ENCODE measurements around the gene PTPRE.

Gene PTPRE

GRCh38 chr10:127909716-127910463 lies 3.0 kb downstream of the PTPRE start:
- no peak overlapping the region for H3K4me3 ChIP-seq (ENCODE audit: low read length)
- no peaks in the 10 kb centered on the region for H3K36me3 ChIP-seq (ENCODE audit: insufficient read depth, low read length)
- 93% methylated on average over 7 of the region's 7 CpGs for WGBS
- no peak overlapping the region for H3K27ac ChIP-seq (ENCODE audit: low read depth, low read length)
- H3K27me3 ChIP-seq (ENCODE audit: insufficient read depth, low read length): peaks cover 25% of the 10 kb centered on the region
- no peak overlapping the region for H3K9ac ChIP-seq (ENCODE audit: low read depth, low read length)
- H3K9me3 ChIP-seq (ENCODE audit: insufficient read depth, low read depth, low read length): no peaks in the 10 kb centered on the region
- H3K4me1 ChIP-seq (ENCODE audit: insufficient read depth, low read length): no peaks in the 10 kb centered on the region

GRCh38 chr10:127910464-127910770 lies 3.5 kb downstream of the PTPRE start:
- H3K4me3 ChIP-seq (ENCODE audit: low read length): no peak overlapping the region
- H3K4me1 ChIP-seq (ENCODE audit: insufficient read depth, low read length): no peaks in the 10 kb centered on the region
- 89% methylated on average over 2 of the region's 2 CpGs for WGBS
- no peak overlapping the region for H3K9ac ChIP-seq (ENCODE audit: low read depth, low read length)
- H3K27me3 ChIP-seq (ENCODE audit: insufficient read depth, low read length): peaks cover 25% of the 10 kb centered on the region
- H3K27ac ChIP-seq (ENCODE audit: low read depth, low read length): no peak overlapping the region
- no peaks in the 10 kb centered on the region for H3K36me3 ChIP-seq (ENCODE audit: insufficient read depth, low read length)
- no peaks in the 10 kb centered on the region for H3K9me3 ChIP-seq (ENCODE audit: insufficient read depth, low read depth, low read length)

- H3K4me1 ChIP-seq (ENCODE audit: insufficient read depth, low read length): no peaks in the 10 kb centered on the region
- 93% methylated on average over 10 of the region's 10 CpGs for WGBS
- H3K27me3 ChIP-seq (ENCODE audit: insufficient read depth, low read length): peaks cover 22% of the 10 kb centered on the region
- no peak overlapping the region for H3K4me3 ChIP-seq (ENCODE audit: low read length)
- no peaks in the 10 kb centered on the region for H3K36me3 ChIP-seq (ENCODE audit: insufficient read depth, low read length)
- H3K9me3 ChIP-seq (ENCODE audit: insufficient read depth, low read depth, low read length): no peaks in the 10 kb centered on the region
- H3K9ac ChIP-seq (ENCODE audit: low read depth, low read length): no peak overlapping the region
- no peak overlapping the region for H3K27ac ChIP-seq (ENCODE audit: low read depth, low read length)
Observed at GRCh38 chr10:127911218-127911866, 4.4 kb downstream of the PTPRE start.

GRCh38 chr10:127911867-127912257 lies 5.0 kb downstream of the PTPRE start:
- Histone ChIP-seq H3K9me3 (ENCODE audit: insufficient read depth, low read depth, low read length) (no peaks in the 10 kb centered on the region), H3K4me1 (ENCODE audit: insufficient read depth, low read length) (no peaks in the 10 kb centered on the region), H3K27me3 (ENCODE audit: insufficient read depth, low read length) (peaks cover 22% of the 10 kb centered on the region), H3K27ac (ENCODE audit: low read depth, low read length) (no peak overlapping the region), H3K4me3 (ENCODE audit: low read length) (no peak overlapping the region), H3K36me3 (ENCODE audit: insufficient read depth, low read length) (no peaks in the 10 kb centered on the region), H3K9ac (ENCODE audit: low read depth, low read length) (no peak overlapping the region)
- WGBS: 91% methylated on average over 4 of the region's 4 CpGs

GRCh38 chr10:127912607-127913367 lies 5.9 kb downstream of the PTPRE start:
- H3K9me3 ChIP-seq (ENCODE audit: insufficient read depth, low read depth, low read length): no peaks in the 10 kb centered on the region
- WGBS: 94% methylated on average over 12 of the region's 12 CpGs
- no peak overlapping the region for H3K27ac ChIP-seq (ENCODE audit: low read depth, low read length)
- peaks cover 14% of the 10 kb centered on the region for H3K27me3 ChIP-seq (ENCODE audit: insufficient read depth, low read length)
- no peaks in the 10 kb centered on the region for H3K4me1 ChIP-seq (ENCODE audit: insufficient read depth, low read length)
- H3K36me3 ChIP-seq (ENCODE audit: insufficient read depth, low read length): no peaks in the 10 kb centered on the region
- no peak overlapping the region for H3K9ac ChIP-seq (ENCODE audit: low read depth, low read length)
- no peak overlapping the region for H3K4me3 ChIP-seq (ENCODE audit: low read length)

GRCh38 chr10:127913368-127913759 lies 6.5 kb downstream of the PTPRE start:
- WGBS: 96% methylated on average over 8 of the region's 8 CpGs
- Histone ChIP-seq H3K36me3 (ENCODE audit: insufficient read depth, low read length) (no peaks in the 10 kb centered on the region), H3K27ac (ENCODE audit: low read depth, low read length) (no peak overlapping the region), H3K9me3 (ENCODE audit: insufficient read depth, low read depth, low read length) (no peaks in the 10 kb centered on the region), H3K4me1 (ENCODE audit: insufficient read depth, low read length) (no peaks in the 10 kb centered on the region), H3K4me3 (ENCODE audit: low read length) (no peak overlapping the region), H3K27me3 (ENCODE audit: insufficient read depth, low read length) (peaks cover 8% of the 10 kb centered on the region), H3K9ac (ENCODE audit: low read depth, low read length) (no peak overlapping the region)

GRCh38 chr10:127915324-127915723 lies 8.4 kb downstream of the PTPRE start:
- Histone ChIP-seq H3K4me3 (ENCODE audit: low read length) (no peak overlapping the region), H3K4me1 (ENCODE audit: insufficient read depth, low read length) (no peaks in the 10 kb centered on the region), H3K27ac (ENCODE audit: low read depth, low read length) (no peak overlapping the region), H3K9me3 (ENCODE audit: insufficient read depth, low read depth, low read length) (no peaks in the 10 kb centered on the region), H3K9ac (ENCODE audit: low read depth, low read length) (no peak overlapping the region), H3K36me3 (ENCODE audit: insufficient read depth, low read length) (no peaks in the 10 kb centered on the region), H3K27me3 (ENCODE audit: insufficient read depth, low read length) (no peaks in the 10 kb centered on the region)
- WGBS: 94% methylated on average over 4 of the region's 4 CpGs

- Histone ChIP-seq H3K9ac (ENCODE audit: low read depth, low read length) (no peak overlapping the region), H3K9me3 (ENCODE audit: insufficient read depth, low read depth, low read length) (no peaks in the 10 kb centered on the region), H3K4me1 (ENCODE audit: insufficient read depth, low read length) (no peaks in the 10 kb centered on the region), H3K27me3 (ENCODE audit: insufficient read depth, low read length) (no peaks in the 10 kb centered on the region), H3K36me3 (ENCODE audit: insufficient read depth, low read length) (no peaks in the 10 kb centered on the region), H3K27ac (ENCODE audit: low read depth, low read length) (no peak overlapping the region), H3K4me3 (ENCODE audit: low read length) (no peak overlapping the region)
- WGBS: 91% methylated on average over 9 of the region's 9 CpGs
Observed at GRCh38 chr10:127916826-127917225, 9.9 kb downstream of the PTPRE start.

- Histone ChIP-seq H3K9ac (ENCODE audit: low read depth, low read length) (no peak overlapping the region), H3K27ac (ENCODE audit: low read depth, low read length) (no peak overlapping the region), H3K27me3 (ENCODE audit: insufficient read depth, low read length) (no peaks in the 10 kb centered on the region), H3K36me3 (ENCODE audit: insufficient read depth, low read length) (no peaks in the 10 kb centered on the region), H3K4me1 (ENCODE audit: insufficient read depth, low read length) (no peaks in the 10 kb centered on the region), H3K4me3 (ENCODE audit: low read length) (no peak overlapping the region), H3K9me3 (ENCODE audit: insufficient read depth, low read depth, low read length) (no peaks in the 10 kb centered on the region)
- WGBS: 97% methylated on average over 5 of the region's 5 CpGs
Observed at GRCh38 chr10:127918572-127918971, 11.7 kb downstream of the PTPRE start.

GRCh38 chr10:127919418-127920271 lies 12.7 kb downstream of the PTPRE start:
- Histone ChIP-seq H3K9ac (ENCODE audit: low read depth, low read length) (no peak overlapping the region), H3K4me3 (ENCODE audit: low read length) (no peak overlapping the region), H3K9me3 (ENCODE audit: insufficient read depth, low read depth, low read length) (no peaks in the 10 kb centered on the region), H3K36me3 (ENCODE audit: insufficient read depth, low read length) (no peaks in the 10 kb centered on the region), H3K27me3 (ENCODE audit: insufficient read depth, low read length) (no peaks in the 10 kb centered on the region), H3K27ac (ENCODE audit: low read depth, low read length) (no peak overlapping the region), H3K4me1 (ENCODE audit: insufficient read depth, low read length) (no peaks in the 10 kb centered on the region)
- WGBS: 83% methylated on average over 12 of the region's 12 CpGs
